ENCODE measurements around the gene SMG9.

SMG9 gene

DNA sequence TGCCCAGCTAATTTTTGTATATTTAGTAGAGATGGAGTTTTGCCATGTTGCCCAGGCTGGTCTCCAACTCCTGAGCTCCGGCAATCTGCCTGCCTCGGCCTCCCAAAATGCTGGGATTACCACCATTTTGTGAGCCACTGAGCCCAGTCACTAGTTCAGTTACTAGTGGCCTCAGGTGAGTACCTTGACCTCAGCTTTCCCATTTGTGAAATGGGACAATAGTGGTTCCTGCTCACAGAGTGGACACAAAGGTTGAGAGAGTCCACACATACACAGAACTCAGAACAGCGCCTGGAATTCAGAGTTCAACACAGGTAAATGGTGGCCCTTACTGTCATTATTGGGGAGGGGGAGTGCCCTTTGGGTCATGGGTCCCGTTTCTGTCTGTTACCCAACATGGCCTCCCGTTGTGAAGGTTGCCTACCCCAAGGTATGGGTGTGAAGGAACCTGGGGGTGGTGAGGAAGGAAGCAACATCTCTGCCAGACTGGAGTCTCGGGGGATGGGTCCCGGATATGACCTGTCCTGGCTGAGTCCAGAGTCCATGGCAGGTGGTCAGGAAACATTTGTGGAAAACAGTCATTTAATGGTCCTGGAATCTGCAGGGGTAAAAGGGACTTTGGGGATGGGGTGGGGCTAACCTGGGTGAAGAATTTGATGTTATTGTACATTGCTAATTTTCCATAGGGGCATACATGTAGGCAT lies 50.6 kb downstream of the SMG9 start:
- TF ChIP-seq, protein P1, sequence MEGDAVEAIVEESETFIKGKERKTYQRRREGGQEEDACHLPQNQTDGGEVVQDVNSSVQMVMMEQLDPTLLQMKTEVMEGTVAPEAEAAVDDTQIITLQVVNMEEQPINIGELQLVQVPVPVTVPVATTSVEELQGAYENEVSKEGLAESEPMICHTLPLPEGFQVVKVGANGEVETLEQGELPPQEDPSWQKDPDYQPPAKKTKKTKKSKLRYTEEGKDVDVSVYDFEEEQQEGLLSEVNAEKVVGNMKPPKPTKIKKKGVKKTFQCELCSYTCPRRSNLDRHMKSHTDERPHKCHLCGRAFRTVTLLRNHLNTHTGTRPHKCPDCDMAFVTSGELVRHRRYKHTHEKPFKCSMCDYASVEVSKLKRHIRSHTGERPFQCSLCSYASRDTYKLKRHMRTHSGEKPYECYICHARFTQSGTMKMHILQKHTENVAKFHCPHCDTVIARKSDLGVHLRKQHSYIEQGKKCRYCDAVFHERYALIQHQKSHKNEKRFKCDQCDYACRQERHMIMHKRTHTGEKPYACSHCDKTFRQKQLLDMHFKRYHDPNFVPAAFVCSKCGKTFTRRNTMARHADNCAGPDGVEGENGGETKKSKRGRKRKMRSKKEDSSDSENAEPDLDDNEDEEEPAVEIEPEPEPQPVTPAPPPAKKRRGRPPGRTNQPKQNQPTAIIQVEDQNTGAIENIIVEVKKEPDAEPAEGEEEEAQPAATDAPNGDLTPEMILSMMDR (IDR thresholded peaks at IDR 0.05) = no peak

DNA sequence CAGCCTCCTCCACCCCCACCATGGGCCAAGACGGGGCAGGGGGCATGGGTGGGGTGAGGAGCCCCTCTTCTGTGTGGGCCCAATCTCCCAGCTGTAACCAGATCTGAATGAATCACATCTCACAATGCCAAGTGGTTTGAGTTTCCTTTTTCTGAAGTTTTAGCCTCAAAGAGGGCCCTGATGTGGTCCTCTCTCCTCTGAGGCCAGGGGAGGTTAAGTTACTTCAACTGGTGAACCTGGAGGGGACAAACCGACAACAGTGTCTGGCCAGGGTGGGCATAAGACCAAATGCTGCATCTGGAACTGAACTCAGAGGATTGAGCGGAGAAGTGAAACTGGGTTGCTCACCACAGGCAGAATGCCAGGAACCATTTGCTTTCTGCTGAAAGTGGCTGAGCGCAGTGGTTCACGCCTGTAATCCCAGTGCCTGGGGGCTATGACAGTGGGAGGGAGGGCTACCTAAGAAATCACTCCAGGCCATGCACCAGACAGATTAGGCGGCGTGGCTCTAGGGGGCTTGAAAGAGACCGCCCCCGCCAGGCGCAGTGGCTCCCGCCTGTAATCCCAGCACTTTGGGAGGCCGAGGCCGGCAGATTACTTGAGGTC lies 54.3 kb downstream of the SMG9 start:
- TF ChIP-seq, protein P1 (IDR thresholded peaks at IDR 0.05) = no peak

DNA sequence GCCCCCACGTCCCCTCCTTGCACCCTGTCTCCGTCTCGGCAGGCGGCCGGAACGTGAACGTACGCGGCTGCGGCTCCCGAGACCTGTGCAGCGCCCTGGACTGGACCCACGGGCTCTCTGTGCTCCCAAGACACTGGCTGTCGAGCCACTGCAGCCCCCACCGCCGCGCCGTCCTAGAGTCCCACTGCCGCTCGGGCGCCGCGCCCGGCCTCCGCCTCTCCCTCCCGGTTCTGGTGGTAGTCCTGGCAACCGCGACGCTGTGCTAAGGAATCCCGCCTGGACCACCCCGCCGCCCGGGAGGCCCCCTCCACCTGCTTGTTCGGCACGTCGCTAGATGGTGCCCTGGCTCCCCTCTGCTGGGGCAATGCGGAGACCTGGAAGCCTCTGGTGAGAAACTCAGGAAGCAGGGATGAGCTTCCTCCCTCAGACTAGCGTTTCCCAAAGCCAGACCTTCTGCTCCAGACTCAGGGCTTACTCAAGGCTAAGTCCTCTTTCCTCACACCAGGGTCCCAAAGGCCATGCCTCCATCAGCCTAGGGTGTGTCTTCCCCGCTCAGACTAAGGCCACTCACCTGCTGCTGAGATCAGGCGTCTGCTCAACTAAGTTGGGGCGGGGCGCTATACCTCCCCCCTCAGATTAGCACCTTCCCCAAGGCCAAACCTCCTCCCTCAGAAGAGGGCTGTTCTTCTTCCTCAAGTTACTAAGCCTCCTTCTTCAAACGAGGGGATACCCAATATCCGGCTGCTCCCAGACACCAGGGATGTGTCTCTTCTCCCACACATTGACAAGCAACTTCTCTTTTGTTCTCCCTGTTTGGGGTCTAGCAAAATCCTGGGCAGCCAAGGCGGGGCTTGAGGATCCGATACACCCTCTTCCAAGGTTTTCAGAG lies 55.0 kb downstream of the SMG9 start:
- TF ChIP-seq, protein P1 (IDR thresholded peaks at IDR 0.05) = no peak

DNA sequence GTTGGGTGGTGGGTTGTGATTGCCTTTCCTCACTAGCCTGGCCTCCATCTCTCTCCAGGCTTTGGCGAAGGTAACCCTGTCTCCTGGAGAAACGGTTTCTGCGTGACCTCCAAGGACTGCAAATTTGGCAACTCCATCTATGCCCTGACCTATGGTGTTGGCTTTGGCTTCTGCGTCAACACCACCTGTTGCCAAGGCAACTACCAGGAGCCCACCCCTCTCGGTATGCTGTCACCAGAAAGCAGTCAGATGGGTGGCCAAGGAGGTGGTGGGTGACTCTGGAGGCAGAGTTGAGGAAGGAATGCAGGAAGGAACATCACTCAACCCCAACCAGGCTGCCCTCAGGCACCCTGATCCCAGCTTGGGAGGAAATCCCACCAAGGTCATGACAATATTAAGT lies 57.5 kb downstream of the SMG9 start:
- TF ChIP-seq, protein P1 (IDR thresholded peaks at IDR 0.05) = no peak

DNA sequence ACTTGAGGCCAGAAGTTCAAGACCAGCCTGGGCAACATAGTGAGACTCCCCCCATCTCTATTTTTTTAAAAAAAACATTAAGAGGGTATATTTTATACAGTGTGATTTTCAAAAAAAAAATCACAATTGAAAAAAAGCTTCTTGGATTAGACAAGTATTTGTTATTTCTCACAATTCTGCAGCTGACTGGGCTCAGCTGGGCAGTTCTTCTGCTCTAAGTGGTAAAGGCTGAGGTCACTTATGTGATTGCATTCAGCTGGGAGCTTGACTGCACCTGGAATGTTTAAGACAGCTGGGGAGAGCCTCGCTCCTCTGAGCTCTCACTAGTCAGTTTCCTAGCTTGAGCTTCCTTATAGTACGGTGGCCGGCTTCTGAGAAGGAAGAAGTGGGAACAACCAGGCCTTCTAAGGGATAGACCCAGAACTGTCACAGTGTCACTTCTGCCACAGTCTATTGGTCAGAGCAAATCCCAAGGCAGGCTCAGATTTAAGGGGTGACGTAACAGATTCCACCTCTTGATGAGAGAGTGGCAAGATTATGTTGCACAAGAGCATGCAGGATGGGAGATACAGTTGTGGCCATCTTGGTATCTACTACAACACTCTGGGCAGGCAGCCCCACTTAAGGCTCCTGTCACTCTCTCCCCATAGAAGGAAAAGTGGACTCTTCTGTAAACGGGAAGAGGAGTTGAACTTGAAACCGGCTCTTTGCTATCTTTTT lies 58.6 kb downstream of the SMG9 start:
- TF ChIP-seq, protein P1 (IDR thresholded peaks at IDR 0.05) = no peak

DNA sequence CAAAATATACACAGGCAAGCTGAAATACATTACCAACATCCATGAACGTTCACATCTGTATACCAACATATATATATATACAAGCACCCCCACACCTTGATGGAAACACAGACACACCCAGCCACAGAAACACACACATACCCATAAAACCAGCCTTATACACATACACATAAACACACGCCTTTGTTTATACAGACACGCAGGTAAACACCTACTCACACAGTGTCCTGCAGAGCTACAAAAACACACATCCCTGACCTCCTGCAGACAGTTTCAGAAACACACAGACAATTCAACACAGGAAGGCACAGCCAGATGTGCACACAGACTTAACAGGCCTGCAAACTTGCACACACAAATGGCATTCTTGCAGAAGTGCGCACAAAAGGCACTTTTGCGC lies 60.2 kb downstream of the SMG9 start:
- TF ChIP-seq, protein P1 (IDR thresholded peaks at IDR 0.05) = no peak

DNA sequence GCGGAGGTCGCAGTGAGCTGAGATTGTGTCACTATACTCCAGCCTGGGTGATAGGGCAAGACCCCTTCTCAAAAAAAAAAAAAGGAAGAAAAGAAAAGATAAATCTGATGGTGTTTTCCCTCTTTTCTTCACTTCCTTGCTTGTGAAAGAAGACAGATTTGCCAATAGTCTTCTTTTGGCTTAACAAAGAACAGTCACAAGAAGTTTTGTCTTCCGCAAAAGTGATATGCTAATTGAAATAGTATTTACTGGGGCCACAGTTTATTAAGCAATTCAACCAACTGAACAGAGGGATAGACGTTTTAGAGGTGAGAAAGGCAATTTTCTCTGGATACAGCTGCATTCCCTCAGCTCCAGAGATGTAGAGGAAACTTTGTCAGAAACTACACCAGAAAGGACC lies 61.9 kb downstream of the SMG9 start:
- TF ChIP-seq, protein P1 (IDR thresholded peaks at IDR 0.05) = no peak
